HG02642 (cell line): ENCODE data around the gene GLRX5.
A peak's percentile ranks its signal among the peaks of the same experiment; 100 is the strongest.

Experiments used
- ATAC-seq: cut with Tn5 transposase; IDR thresholded peaks from one replicate; pipeline ENCODE4 v1.9.1; 2021; ENCODE audit warnings: mild to moderate bottlenecking; ENCODE audit not compliant: unreplicated experiment, poor library complexity

GLRX5 gene

GRCh38 chr14:95534299-95535225 is at the start of gene GLRX5:
TSS of gene GLRX5 (plus strand) at chr14:95535050. CDS start at chr14:95535090, 40 bp downstream.
- peak; percentile 95 for ATAC-seq

- no peak for ATAC-seq
Observed at GRCh38 chr14:95485222-95485819, 49.5 kb upstream of the GLRX5 start.

- no peak for ATAC-seq
Observed at GRCh38 chr14:95486875-95487668, 47.8 kb upstream of the GLRX5 start.

- no peak for ATAC-seq
Observed at GRCh38 chr14:95487669-95488084, 47.2 kb upstream of the GLRX5 start.

GRCh38 chr14:95488376-95489213 is 46.3 kb upstream of the GLRX5 start:
- ATAC-seq = no peak

GRCh38 chr14:95489214-95490137 is 45.4 kb upstream of the GLRX5 start:
- ATAC-seq = no peak

GRCh38 chr14:95490138-95490509 is 44.7 kb upstream of the GLRX5 start:
- no peak for ATAC-seq

GRCh38 chr14:95490727-95491451 is 44.0 kb upstream of the GLRX5 start:
- ATAC-seq = no peak

GRCh38 chr14:95491936-95492608 is 42.8 kb upstream of the GLRX5 start:
- no peak for ATAC-seq

- no peak for ATAC-seq
Observed at GRCh38 chr14:95493503-95493902, 41.3 kb upstream of the GLRX5 start.

- ATAC-seq = no peak
Observed at GRCh38 chr14:95493976-95494375, 40.9 kb upstream of the GLRX5 start.

GRCh38 chr14:95494456-95494855 is 40.4 kb upstream of the GLRX5 start:
- no peak for ATAC-seq

GRCh38 chr14:95495076-95495475 is 39.8 kb upstream of the GLRX5 start:
- ATAC-seq = no peak

GRCh38 chr14:95495538-95496025 is 39.3 kb upstream of the GLRX5 start:
- peak; percentile 88 for ATAC-seq

GRCh38 chr14:95496111-95496681 is 38.7 kb upstream of the GLRX5 start:
- peak; percentile 7 for ATAC-seq

GRCh38 chr14:95496690-95497259 is 38.1 kb upstream of the GLRX5 start:
- no peak for ATAC-seq

- no peak for ATAC-seq
Observed at GRCh38 chr14:95497561-95498011, 37.3 kb upstream of the GLRX5 start.
